Posterior vena cava (tissue), 2 donors: ENCODE measurements around the gene SKA2. TPM values are rescaled to one million over a fixed set of nuclear protein-coding genes. Genes with fewer than 3 reads are reported as not detected.

ENCODE experiments used
- microRNA-seq, 2 donors: library from miRNA; unstranded; fragments of <30 nt; microRNA quantifications; one replicate each; pipeline ENCODE4 v1.2.0, GENCODE V29; 2020 to 2021; ENCODE audit warnings: borderline microRNAs expressed in 2 of 2
- total RNA-seq, 2 donors: library from RNA; stranded (reverse); fragmentation: NEBNext Ultra II Directional; extraction: Animal tissue kit (Norgen Biotek cat#: 25700); gene quantifications; one replicate each; pipeline ENCODE4 v1.2.1, GENCODE V29; 2021
- donor health status: DM: yes; HTN: yes; CAD: no.
- donor health status: DM: yes; HTN: yes; CAD: no.

SKA2 gene
- total RNA-seq, 2 donors from 2014 or later = 28.9 to 33.4 TPM

Small RNA genes within 50 kb of the gene (microRNA-seq; reads per million reads assigned to microRNA genes)
- gene MIR301A (76.0 to 663 reads per million in 2 donors), gene MIR454 (703 to 1,123 reads per million in 2 donors)

Other genes with a start within 250 kb of the SKA2 start
- 10 to 100 TPM; 19.7 to 19.8 TPM for gene TRIM37, start 48.3 kb downstream of the SKA2 start, total RNA-seq
- gene PRR11, start 560 bp upstream of the SKA2 start, total RNA-seq = 1 to 10 TPM in 1 of 2 donors, under 1 TPM in 1; 0.81 to 2.0 TPM
- 1 to 10 TPM; 6.9 to 8.2 TPM for gene SMG8, start 54.8 kb upstream of the SKA2 start, total RNA-seq
- gene GDPD1, start 65.3 kb upstream of the SKA2 start, total RNA-seq = 1 to 10 TPM; 2.5 to 2.7 TPM
- 10 to 100 TPM; 25.8 to 40.3 TPM for gene YPEL2, start 176.5 kb upstream of the SKA2 start, total RNA-seq